Measurements from ENCODE around the gene SMIM28. TPM values are rescaled to one million over a fixed set of nuclear protein-coding genes. Genes with fewer than 3 reads are reported as not detected.

SMIM28 gene
- total and polyA plus RNA-seq, 2 of the 4 experiments (the other 2 are of a cell fraction) = not detected

DNA sequence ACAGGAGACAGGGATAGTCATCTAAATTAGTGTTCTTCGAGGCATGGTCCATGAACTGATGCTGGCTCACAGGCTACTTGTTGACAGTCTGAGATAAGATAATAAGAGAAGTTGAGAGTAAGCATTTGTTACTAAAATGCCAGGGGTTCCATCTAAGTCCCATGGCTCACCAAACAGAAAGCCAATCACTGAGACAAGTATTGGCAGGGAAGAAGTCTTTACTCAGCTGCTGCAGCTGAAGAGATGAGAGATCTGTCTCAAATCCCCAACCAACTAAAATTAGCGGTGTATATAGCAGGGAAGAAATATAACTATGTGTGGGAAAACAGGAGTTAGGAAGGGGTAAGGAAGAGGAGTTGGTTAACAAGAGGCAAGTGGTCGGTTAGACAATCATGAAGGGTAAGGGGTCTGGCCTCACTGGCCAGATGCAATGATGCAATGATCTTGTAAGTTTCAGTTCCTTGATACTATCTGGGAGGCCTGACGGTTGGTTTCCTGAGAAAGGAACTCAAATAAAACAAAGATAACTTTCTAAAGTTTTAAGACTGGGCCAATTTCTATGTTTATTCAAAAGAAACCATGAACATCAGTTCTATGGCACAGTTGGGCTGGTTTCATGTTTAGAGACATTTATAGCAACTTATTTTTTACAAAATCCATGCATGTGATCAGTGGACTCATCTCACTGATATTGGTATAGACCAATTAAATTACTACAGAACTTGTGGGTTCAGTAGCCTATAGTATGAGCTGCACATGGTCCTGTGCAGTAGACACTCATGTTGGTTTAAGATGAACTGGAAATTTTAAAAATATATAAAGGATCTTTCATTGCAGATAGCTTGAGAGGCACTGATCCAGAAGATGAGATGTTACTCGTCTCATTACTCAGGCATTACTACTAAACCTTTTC, 16.4 kb downstream of the SMIM28 start:
- Histone ChIP-seq H3K18ac (ENCODE audit: low read depth, low read length) (no peak overlapping the region), H3K56ac (ENCODE audit: extremely low read depth, insufficient read depth, low read length) (no peak overlapping the region), H3K4me1 (ENCODE audit: control insufficient read depth, insufficient read depth, low read length) (peaks cover 6% of the 10 kb centered on the region), H2AK5ac (ENCODE audit: low read depth, low read length) (no peak overlapping the region), H3K23ac (ENCODE audit: low read depth, low read length) (no peak overlapping the region), H3K4ac (ENCODE audit: low read depth, low read length) (no peak overlapping the region), H2AFZ (replicated peaks; ENCODE audit: low read length, poor library complexity) (no peak overlapping the region), H3K9ac (ENCODE audit: low read depth, low read length) (no peak overlapping the region), H4K20me1 (ENCODE audit: insufficient read depth, low read length) (no peaks in the 10 kb centered on the region), H3K9me1 (ENCODE audit: insufficient read depth, low read length) (no peaks in the 10 kb centered on the region; the same call in 1 of the 2 replicates), H4K5ac (ENCODE audit: low read depth, low read length) (no peak overlapping the region), H3K14ac (replicated peaks; ENCODE audit: low read depth, low read length) (no peak overlapping the region), H3K4me2 (ENCODE audit: low read depth, low read length) (no peak overlapping the region), H2BK15ac (ENCODE audit: low read depth, low read length) (no peak overlapping the region), H3K27ac (ENCODE audit: insufficient read depth, low read length) (no peak overlapping the region), H2AK9ac (replicated peaks; ENCODE audit: low read depth, low read length, poor library complexity) (no peak overlapping the region), H2BK120ac (ENCODE audit: low read depth, low read length) (no peak overlapping the region), H4K91ac (ENCODE audit: insufficient read depth, low read depth, low read length) (no peak overlapping the region), H3K36me3 (ENCODE audit: control insufficient read depth, insufficient read depth, low read length) (no peaks in the 10 kb centered on the region), H3K27me3 (ENCODE audit: control insufficient read depth, insufficient read depth, low read length) (peaks cover 5% of the 10 kb centered on the region; the same call in 1 of the 2 replicates), H3K4me3 (ENCODE audit: insufficient read depth, low read depth, low read length) (no peak overlapping the region), H3K79me1 (ENCODE audit: low read depth in 1 of 2, low read length in 2 of 2) (no peaks in the 10 kb centered on the region), H2BK5ac (ENCODE audit: low read depth, low read length, poor library complexity, severe bottlenecking) (no peak overlapping the region), H3K9me3 (ENCODE audit: control insufficient read depth, insufficient read depth, low read length) (no peaks in the 10 kb centered on the region), H4K8ac (ENCODE audit: low read depth in 2 of 2, low read length in 2 of 2) (no peak overlapping the region), H2BK20ac (ENCODE audit: low read depth, low read length) (no peak overlapping the region)
- dilution Hi-C loops (cut with HindIII; ENCODE audit: low sequenced_read_pairs, unreplicated experiment) (no loop called here), intact Hi-C loops (cut with micrococcal nuclease) (no loop called here), in situ Hi-C loops (cut with MboI; ENCODE audit: low sequenced_read_pairs) (no loop called here)
- 40% methylated on average over 2 of the region's 5 CpGs; no CpG with 5 or more reads in 1 of the 2 experiments for WGBS, 2 experiments (ENCODE audit: extremely low coverage in 2 of 2, insufficient read length in 1 of 2)
- ATAC-seq (ENCODE audit: low read depth) = no peak
- DNase-seq = no peak
- CTCF ChIA-PET = interaction anchor here (0.8 kb wide), 2 partner anchors 10 to 13 kb away, joined by 3 read pairs; partner anchors contain the start of gene HEBP2
- TF ChIP-seq CEBPB (IDR thresholded peaks at IDR 0.05; ENCODE audit: low read depth, low read length) (0 out of 2 replicates have a peak, but pooled peaks have one; percentile 39), RFX5 (IDR thresholded peaks at IDR 0.05; ENCODE audit: low read depth, low read length) (no peak)
- POLR2A ChIA-PET (ENCODE audit: unreplicated experiment) = no interaction called here
- BruUV-seq (replicated peaks) = no TSS peak
